Endothelial cell of umbilical vein (primary cell): ENCODE results near the gene CELF2. TPM values are rescaled to one million over a fixed set of nuclear protein-coding genes. Genes with fewer than 3 reads are reported as not detected.

Source experiments
- BruUV-seq: library from RNA; stranded (reverse); fragments of 400-500 nt; replicated peaks from 2 replicates; lab custom pipeline; 2021; lab: Mats Ljungman, UMichigan
- CTCF ChIA-PET: fragments of 300-600, 350-600 bp; sonication (Branson Sonifier 250); formaldehyde crosslinking; loops from one replicate; lab custom pipeline; 2021; ENCODE audit warnings: antibody characterized with exemption, inconsistent platforms; lab: Charles Lee
- POLR2A ChIA-PET: fragments of 300-600, 350-600 bp; sonication (Branson Sonifier 250); formaldehyde crosslinking; loops from one replicate; lab custom pipeline; 2021; ENCODE audit warnings: antibody characterized with exemption, inconsistent platforms; lab: Charles Lee
- DNase-seq: peaks from one replicate; pipeline ENCODE4 v3.0.0-alpha.2; 2011; ENCODE audit warnings: low read depth, low spot score
- FAIRE-seq: peaks from 2 replicates; lab custom pipeline; 2011; peaks lifted over from hg19 to GRCh38; lab: Jason Lieb, UNC
- H2AFZ ChIP-seq: 2 replicates; pipeline ENCODE4 v1.6.0; 2012; ENCODE audit warnings: low read depth, low read length, control low read depth, inconsistent platforms
- H3K27ac ChIP-seq: 2 replicates; pipeline ENCODE4 v1.5.1; 2011; ENCODE audit warnings: low read depth, mild to moderate bottlenecking, control low read depth, low read length, moderate library complexity; ENCODE audit not compliant: insufficient read depth
- H3K27me3 ChIP-seq, 2 experiments: 2 replicates each; pipeline versions ENCODE4 v1.6.0 to v1.6.1; 2011; ENCODE audit warnings: low read length in 2 of 2, mixed read lengths in 1 of 2; ENCODE audit not compliant: control insufficient read depth in 2 of 2, insufficient read depth in 2 of 2
- H3K36me3 ChIP-seq, 2 experiments: 2 replicates in 1 of 2; 3 replicates in 1 of 2; pipeline ENCODE4 v1.5.1; 2011; ENCODE audit warnings: low read length in 2 of 2, mild to moderate bottlenecking in 1 of 2, moderate library complexity in 1 of 2; ENCODE audit not compliant: control insufficient read depth in 2 of 2, insufficient read depth in 2 of 2; ENCODE audit errors: extremely low read depth in 1 of 2
- H3K4me1 ChIP-seq: 3 replicates; pipeline ENCODE4 v1.5.1; 2011; ENCODE audit warnings: mild to moderate bottlenecking, low read length; ENCODE audit not compliant: control insufficient read depth, insufficient read depth; ENCODE audit errors: extremely low read depth
- H3K4me2 ChIP-seq: 2 replicates; pipeline ENCODE4 v1.6.1; 2011; ENCODE audit warnings: low read length, control low read depth, mixed read lengths; ENCODE audit not compliant: insufficient read depth
- H3K4me3 ChIP-seq, 3 experiments: fragments of 200-600 bp in 1 of 3; sonication (generic), shearing (Covaris generic) in 1 of 3; replicated peaks in 1 of 3; 2 replicates each; pipeline ENCODE4 v1.5.1; 2011 to 2016; ENCODE audit warnings: control low read depth in 3 of 3, low read length in 3 of 3, mild to moderate bottlenecking in 2 of 3, inconsistent platforms in 1 of 3, low read depth in 1 of 3, moderate library complexity in 1 of 3; ENCODE audit not compliant: insufficient read depth in 1 of 3
- H3K79me2 ChIP-seq: 2 replicates; pipeline ENCODE4 v1.6.0; 2012; ENCODE audit warnings: low read length, inconsistent platforms; ENCODE audit not compliant: control insufficient read depth, insufficient read depth
- H3K9ac ChIP-seq: replicated peaks from 2 replicates; pipeline ENCODE3; 2011; ENCODE audit warnings: low read length, control low read depth; ENCODE audit not compliant: insufficient read depth; ENCODE audit errors: extremely low read depth
- H3K9me1 ChIP-seq: replicated peaks from 3 replicates; pipeline ENCODE4 v1.6.0; 2011; ENCODE audit warnings: mild to moderate bottlenecking, low read length; ENCODE audit not compliant: control insufficient read depth, insufficient read depth; ENCODE audit errors: extremely low read depth
- H3K9me3 ChIP-seq: replicated peaks from 2 replicates; pipeline ENCODE4 v1.5.1; 2012; ENCODE audit warnings: low read length, inconsistent platforms; ENCODE audit not compliant: control insufficient read depth, insufficient read depth
- H4K20me1 ChIP-seq: replicated peaks from 2 replicates; pipeline ENCODE3; 2011; ENCODE audit warnings: mild to moderate bottlenecking, low read length; ENCODE audit not compliant: control insufficient read depth, insufficient read depth; ENCODE audit errors: extremely low read depth
- CTCF ChIP-seq, 2 donors: IDR thresholded peaks; 1 replicate in 1 of 2; 2 replicates in 1 of 2; pipeline ENCODE4 v1.5.1; 2011; ENCODE audit warnings: low read length in 2 of 2, mild to moderate bottlenecking in 2 of 2, moderate library complexity in 2 of 2, control low read depth in 1 of 2, inconsistent platforms in 1 of 2, low read depth in 1 of 2; ENCODE audit not compliant: insufficient read depth in 1 of 2; ENCODE audit errors: extremely low read depth in 1 of 2
- EZH2 ChIP-seq: IDR thresholded peaks from 2 replicates; pipeline ENCODE4 v1.6.1; 2012; ENCODE audit warnings: borderline replicate concordance, low read depth, mild to moderate bottlenecking, moderate library complexity, low read length, inconsistent platforms; ENCODE audit not compliant: severe bottlenecking
- FOS ChIP-seq: IDR thresholded peaks from 2 replicates; pipeline ENCODE4 v1.6.1; 2011; ENCODE audit warnings: mild to moderate bottlenecking, low read length, moderate library complexity, borderline replicate concordance; ENCODE audit not compliant: insufficient read depth
- GATA2 ChIP-seq: IDR thresholded peaks from 2 replicates; pipeline ENCODE4 v1.7.0; 2011; ENCODE audit warnings: low read depth, mild to moderate bottlenecking, moderate library complexity, mixed read lengths, low read length; ENCODE audit not compliant: insufficient read length, insufficient read depth
- JUN ChIP-seq: IDR thresholded peaks from 2 replicates; pipeline ENCODE4 v1.6.1; 2011; ENCODE audit warnings: borderline replicate concordance, low read depth; ENCODE audit not compliant: insufficient read length, insufficient read depth
- MAX ChIP-seq: IDR thresholded peaks from 2 replicates; pipeline ENCODE4 v1.6.1; 2011; ENCODE audit not compliant: insufficient read depth, insufficient read length
- MYC ChIP-seq: IDR thresholded peaks from one replicate; pipeline ENCODE4 v1.6.1; 2011; ENCODE audit warnings: mild to moderate bottlenecking, low read depth, low read length
- POLR2A ChIP-seq: IDR thresholded peaks from 2 replicates; pipeline ENCODE4 v1.6.1; 2012; ENCODE audit warnings: low read depth, mild to moderate bottlenecking, control low read depth, low read length
- POLR2AphosphoS5 ChIP-seq: IDR thresholded peaks from 2 replicates; pipeline ENCODE4 v1.6.1; 2012; ENCODE audit warnings: low read depth, mild to moderate bottlenecking, control low read depth, low read length, moderate library complexity; ENCODE audit not compliant: insufficient read depth
- dilution Hi-C: fragments of 300-500 bp; cut with MboI; formaldehyde crosslinking; loops from one replicate; pipeline ENCODE4 v1.15.0; 2019; ENCODE audit warnings: low sequenced_read_pairs; ENCODE audit not compliant: extremely low pct_ligation_motif_present
- intact Hi-C: fragments of 100-400 bp; cut with micrococcal nuclease; formaldehyde crosslinking; loops from one replicate; pipeline ENCODE4 v1.10.0; 2022
- polyA plus RNA-seq, 4 experiments: library from polyadenylated mRNA; depleted of rRNA in 3 of 4; stranded (reverse) in 3 of 4; unstranded in 1 of 4; fragments of >200 nt; gene quantifications; 2 replicates each; pipeline versions ENCODE4 v1.2.1 to v1.2.3, GENCODE V29; 2011 to 2012; ENCODE audit warnings: missing spikeins in 1 of 4
- total RNA-seq: library from RNA; stranded (reverse); gene quantifications from 2 replicates; pipeline ENCODE4 v1.2.3, GENCODE V29; 2021

CELF2 gene
- total and polyA plus RNA-seq, 2 donors (not counting 3 experiments of a cell fraction or from before 2014, with no cell fraction given) = 21.6 to 42.6 TPM

DNA sequence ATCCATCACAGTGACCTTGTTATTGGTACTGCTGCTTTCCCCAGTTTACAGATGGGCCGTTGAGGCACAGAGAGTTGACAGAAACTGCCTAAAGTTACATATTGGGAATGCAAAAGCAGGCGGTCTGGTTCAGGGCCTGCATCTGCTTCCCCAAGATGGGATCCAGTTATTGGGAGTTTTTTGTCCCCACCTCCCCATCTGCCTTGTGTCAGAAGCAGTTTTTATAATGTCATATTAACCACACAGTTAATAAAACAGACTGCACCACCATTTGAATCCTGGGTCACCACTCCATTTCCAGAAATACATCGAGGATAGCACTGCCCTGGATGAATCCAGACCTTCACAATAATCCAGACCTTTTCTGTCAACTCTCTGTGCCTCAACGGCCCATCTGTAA lies 67.9 kb downstream of the CELF2 start:
- CTCF ChIA-PET = interaction anchor here (1.2 kb wide), 1 partner anchor 185 kb away, joined by 4 read pairs; no protein-coding TSS in a partner anchor

More for the DNA sequence above, 67.9 kb downstream of the CELF2 start:
- no TSS peak for BruUV-seq
- Histone ChIP-seq H3K79me2 (no peaks in the 10 kb centered on the region), H3K9me1 (no peaks in the 10 kb centered on the region), H3K4me3 (no peak overlapping the region), H3K4me2 (no peak overlapping the region), H3K9me3 (no peaks in the 10 kb centered on the region), H3K36me3 (no peaks in the 10 kb centered on the region), H4K20me1 (no peaks in the 10 kb centered on the region), H3K27ac (no peak overlapping the region), H3K4me1 (no peaks in the 10 kb centered on the region), H3K9ac (no peak overlapping the region), H2AFZ (no peak overlapping the region), H3K27me3 (no peaks in the 10 kb centered on the region)
- intact Hi-C loops = no loop called here
- POLR2A ChIA-PET = no interaction called here
- DNase-seq (no peak), FAIRE-seq (no peak)
- dilution Hi-C loops = no loop called here
- TF ChIP-seq JUN (no peak), POLR2AphosphoS5 (no peak), GATA2 (no peak), POLR2A (no peak), MAX (no peak), CTCF (IDR thresholded peaks at IDR 0.05; ENCODE audit: extremely low read depth in 1 of 2, insufficient read depth in 1 of 2, low read depth in 1 of 2, low read length in 2 of 2) (no peak), EZH2 (no peak), MYC (no peak), FOS (no peak)
